ENCODE data around the gene GANAB.

Gene GANAB

GRCh38 chr11:62649486-62649885 lies 3.1 kb upstream of the GANAB start:
- TF ChIP-seq GATA3 (IDR thresholded peaks at IDR 0.05; ENCODE audit: low read depth, low read length) (no peak), GATA2 (IDR thresholded peaks at IDR 0.05; ENCODE audit: low read depth, low read length) (no peak)

GRCh38 chr11:62648967-62649364 lies 2.6 kb upstream of the GANAB start:
- no peak for TF ChIP-seq GATA2 (IDR thresholded peaks at IDR 0.05; ENCODE audit: low read depth, low read length)
- no peak for TF ChIP-seq GATA3 (IDR thresholded peaks at IDR 0.05; ENCODE audit: low read depth, low read length)

GRCh38 chr11:62648185-62648966 lies 2.0 kb upstream of the GANAB start:
- no peak for TF ChIP-seq GATA3 (IDR thresholded peaks at IDR 0.05; ENCODE audit: low read depth, low read length)
- no peak for TF ChIP-seq GATA2 (IDR thresholded peaks at IDR 0.05; ENCODE audit: low read depth, low read length)

GRCh38 chr11:62647609-62648005 lies 1.2 kb upstream of the GANAB start:
- TF ChIP-seq GATA3 (IDR thresholded peaks at IDR 0.05; ENCODE audit: low read depth, low read length) (no peak), GATA2 (IDR thresholded peaks at IDR 0.05; ENCODE audit: low read depth, low read length) (no peak)

GRCh38 chr11:62646825-62647608 lies 604 bp upstream of the GANAB start:
- TF ChIP-seq GATA3 (IDR thresholded peaks at IDR 0.05; ENCODE audit: low read depth, low read length) = no peak

GRCh38 chr11:62645671-62645945 lies 805 bp downstream of the GANAB start:
- TF ChIP-seq GATA2 (IDR thresholded peaks at IDR 0.05; ENCODE audit: low read depth, low read length) = no peak; the same call in 1 of the 2 replicates
- no peak for TF ChIP-seq GATA3 (IDR thresholded peaks at IDR 0.05; ENCODE audit: low read depth, low read length)

GRCh38 chr11:62644220-62644619 lies 2.2 kb downstream of the GANAB start:
- TF ChIP-seq GATA2 (IDR thresholded peaks at IDR 0.05; ENCODE audit: low read depth, low read length) = no peak
- no peak for TF ChIP-seq GATA3 (IDR thresholded peaks at IDR 0.05; ENCODE audit: low read depth, low read length)

- TF ChIP-seq GATA3 (IDR thresholded peaks at IDR 0.05; ENCODE audit: low read depth, low read length) = no peak
- no peak for TF ChIP-seq GATA2 (IDR thresholded peaks at IDR 0.05; ENCODE audit: low read depth, low read length)
These were observed 13.9 kb downstream of the GANAB start for GRCh38 chr11:62632492-62632891.

- TF ChIP-seq GATA3 (IDR thresholded peaks at IDR 0.05; ENCODE audit: low read depth, low read length) = no peak
- no peak for TF ChIP-seq GATA2 (IDR thresholded peaks at IDR 0.05; ENCODE audit: low read depth, low read length)
These were observed 18.7 kb downstream of the GANAB start for GRCh38 chr11:62627713-62628112.

- TF ChIP-seq GATA3 (IDR thresholded peaks at IDR 0.05; ENCODE audit: low read depth, low read length) (no peak), GATA2 (IDR thresholded peaks at IDR 0.05; ENCODE audit: low read depth, low read length) (no peak; the same call in 1 of the 2 replicates)
These were observed 23.8 kb downstream of the GANAB start for GRCh38 chr11:62622476-62623089.

GRCh38 chr11:62621567-62622470 lies 24.6 kb downstream of the GANAB start, which contains the start of gene B3GAT3:
Gene B3GAT3, minus strand, starts transcription at chr11:62621986. Its CDS starts 39 bp downstream, at chr11:62621947.
- TF ChIP-seq GATA3 (IDR thresholded peaks at IDR 0.05; ENCODE audit: low read depth, low read length) (no peak), GATA2 (IDR thresholded peaks at IDR 0.05; ENCODE audit: low read depth, low read length) (no peak; the same call in 1 of the 2 replicates)

- TF ChIP-seq GATA2 (IDR thresholded peaks at IDR 0.05; ENCODE audit: low read depth, low read length) (no peak), GATA3 (IDR thresholded peaks at IDR 0.05; ENCODE audit: low read depth, low read length) (no peak)
These were observed 25.3 kb downstream of the GANAB start for GRCh38 chr11:62621027-62621566.

GRCh38 chr11:62615521-62615920 lies 30.9 kb downstream of the GANAB start:
- TF ChIP-seq GATA2 (IDR thresholded peaks at IDR 0.05; ENCODE audit: low read depth, low read length) (no peak), GATA3 (IDR thresholded peaks at IDR 0.05; ENCODE audit: low read depth, low read length) (no peak)

Data from SH-SY5Y (cell line).